Measurements from ENCODE around the gene OR9A2. TPM values are rescaled to one million over a fixed set of nuclear protein-coding genes. Genes with fewer than 3 reads are reported as not detected.

Gene OR9A2
- total and polyA plus RNA-seq, 4 donors = 0.08 TPM; not detected in 3

GRCh38 chr7:143003393-143004051 is 23.4 kb downstream of the OR9A2 start:
- DNase-seq (ENCODE audit: low spot score) = no peak
- no peaks in the 10 kb centered on the region for H3K27me3 ChIP-seq (ENCODE audit: control insufficient read depth in 4 of 4, insufficient read depth in 4 of 4, low read length in 3 of 4)
- H3K4me1 ChIP-seq (ENCODE audit: control insufficient read depth in 4 of 4, insufficient read depth in 4 of 4, low read length in 3 of 4) = peaks cover 2 to 9% (median 3%) of the 10 kb centered on the region in 4 donors
- H3K9ac ChIP-seq (ENCODE audit: low read depth in 1 of 2, low read length in 2 of 2) = no peak overlapping the region
- WGBS = 33% methylated on average over 6 of the region's 6 CpGs
- H3K9me3 ChIP-seq (ENCODE audit: control insufficient read depth in 4 of 4, low read length in 3 of 4) = peaks cover 0 to 5% (median 0%) of the 10 kb centered on the region in 4 donors
- TF ChIP-seq MAX (IDR thresholded peaks at IDR 0.05) = no peak
- TF ChIP-seq CTCF (IDR thresholded peaks at IDR 0.05; ENCODE audit: low read depth, low read length, missing input control) = peak; percentile 72
- TF ChIP-seq ATF3 (IDR thresholded peaks at IDR 0.05) = no peak
- TF ChIP-seq NR2F2 (IDR thresholded peaks at IDR 0.05) = no peak
- TF ChIP-seq EGR1 (IDR thresholded peaks at IDR 0.05; ENCODE audit: low read depth in 2 of 2) = no peak
- TF ChIP-seq JUND (IDR thresholded peaks at IDR 0.05) = no peak
- no peak for TF ChIP-seq FOXA1 (IDR thresholded peaks at IDR 0.05)
- no peak for TF ChIP-seq HNF4G (IDR thresholded peaks at IDR 0.05)
- TF ChIP-seq ZBTB33 (IDR thresholded peaks at IDR 0.05) = no peak
- TF ChIP-seq YY1 (IDR thresholded peaks at IDR 0.05) = peak; percentile 96
- peak; percentile 84 to 87 for TF ChIP-seq RAD21 (IDR thresholded peaks at IDR 0.05)
- no peak for TF ChIP-seq HNF4A (conservative IDR thresholded peaks at IDR 0.05)
- TF ChIP-seq REST (IDR thresholded peaks at IDR 0.05) = no peak
- H3K27ac ChIP-seq (ENCODE audit: low read depth in 1 of 2, low read length in 2 of 2) = no peak overlapping the region
- peak overlapping the region; percentile 7 to 57 (median 28) for H3K4me3 ChIP-seq (ENCODE audit: low read depth in 1 of 3, low read length in 3 of 3)
- H3K36me3 ChIP-seq (ENCODE audit: control insufficient read depth in 4 of 4, insufficient read depth in 3 of 4, low read depth in 1 of 4, low read length in 3 of 4) = no peaks in the 10 kb centered on the region

- Histone ChIP-seq H3K36me3 (ENCODE audit: control insufficient read depth in 4 of 4, insufficient read depth in 3 of 4, low read depth in 1 of 4, low read length in 3 of 4) (no peaks in the 10 kb centered on the region), H3K9ac (ENCODE audit: low read depth in 1 of 2, low read length in 2 of 2) (no peak overlapping the region), H3K9me3 (ENCODE audit: control insufficient read depth in 4 of 4, low read length in 3 of 4) (peaks cover 0 to 5% (median 0%) of the 10 kb centered on the region in 4 donors), H3K4me3 (ENCODE audit: low read depth in 1 of 3, low read length in 3 of 3) (peak overlapping the region in 2 of 3 donors; percentile 28 to 57), H3K27me3 (ENCODE audit: control insufficient read depth in 4 of 4, insufficient read depth in 4 of 4, low read length in 3 of 4) (no peaks in the 10 kb centered on the region), H3K4me1 (ENCODE audit: control insufficient read depth in 4 of 4, insufficient read depth in 4 of 4, low read length in 3 of 4) (peaks cover 2 to 7% (median 3%) of the 10 kb centered on the region in 4 donors), H3K27ac (ENCODE audit: low read depth in 1 of 2, low read length in 2 of 2) (no peak overlapping the region)
- 63% methylated on average over 5 of the region's 5 CpGs for WGBS
- DNase-seq (ENCODE audit: low spot score) = no peak
- TF ChIP-seq CTCF (IDR thresholded peaks at IDR 0.05; ENCODE audit: low read depth, low read length, missing input control) = no peak
- TF ChIP-seq GABPA (IDR thresholded peaks at IDR 0.05 in 1 of 2, conservative IDR thresholded peaks at IDR 0.05 in 1 of 2) = no peak
- TF ChIP-seq FOXA2 (IDR thresholded peaks at IDR 0.05) = no peak
- TF ChIP-seq FOXA1 (IDR thresholded peaks at IDR 0.05) = no peak
- TF ChIP-seq SP1 (IDR thresholded peaks at IDR 0.05) = no peak
- no peak for TF ChIP-seq RAD21 (IDR thresholded peaks at IDR 0.05)
- TF ChIP-seq YY1 (IDR thresholded peaks at IDR 0.05) = no peak
- no peak for TF ChIP-seq RXRA (IDR thresholded peaks at IDR 0.05)
- no peak for TF ChIP-seq ATF3 (IDR thresholded peaks at IDR 0.05)
- no peak for TF ChIP-seq REST (IDR thresholded peaks at IDR 0.05)
These were observed 24.0 kb downstream of the OR9A2 start for GRCh38 chr7:143002898-143003297.

All from liver (tissue), 9 donors.